HG03521 (cell line): ENCODE data around the gene PLK4.

ENCODE experiments used
- ATAC-seq: cut with Tn5 transposase; IDR thresholded peaks from one replicate; pipeline ENCODE4 v1.9.1; 2021; ENCODE audit warnings: mild to moderate bottlenecking, moderate library complexity; ENCODE audit not compliant: unreplicated experiment

Gene PLK4

GRCh38 chr4:127880763-127881562 is at the start of gene PLK4:
TSS of gene PLK4 (plus strand) at chr4:127880893. CDS start at chr4:127881135, 242 bp downstream.
- peak; percentile 91 for ATAC-seq

GRCh38 chr4:127832585-127832984 is 48.1 kb upstream of the PLK4 start:
- peak; percentile 59 for ATAC-seq

- ATAC-seq = no peak
Measured at GRCh38 chr4:127843704-127844600, 36.7 kb upstream of the PLK4 start.

GRCh38 chr4:127844601-127845116 is 36.0 kb upstream of the PLK4 start:
- ATAC-seq = no peak

- ATAC-seq = no peak
Measured at GRCh38 chr4:127846061-127846460, 34.6 kb upstream of the PLK4 start.

GRCh38 chr4:127846765-127847164 is 33.9 kb upstream of the PLK4 start:
- ATAC-seq = no peak

- ATAC-seq = no peak
Measured at GRCh38 chr4:127849505-127850234, 31.0 kb upstream of the PLK4 start.

GRCh38 chr4:127852661-127853060 is 28.0 kb upstream of the PLK4 start:
- no peak for ATAC-seq

GRCh38 chr4:127856196-127856812 is 24.4 kb upstream of the PLK4 start:
- no peak for ATAC-seq

GRCh38 chr4:127856813-127857447 is 23.8 kb upstream of the PLK4 start:
- peak; percentile 76 for ATAC-seq

GRCh38 chr4:127857641-127858040 is 23.1 kb upstream of the PLK4 start:
- no peak for ATAC-seq

GRCh38 chr4:127868196-127868595 is 12.5 kb upstream of the PLK4 start:
- ATAC-seq = no peak

- ATAC-seq = no peak
Measured at GRCh38 chr4:127870281-127870680, 10.4 kb upstream of the PLK4 start.

- no peak for ATAC-seq
Measured at GRCh38 chr4:127870688-127871087, 10.0 kb upstream of the PLK4 start.

- ATAC-seq = no peak
Measured at GRCh38 chr4:127875791-127876190, 4.9 kb upstream of the PLK4 start.

GRCh38 chr4:127881563-127881864 is 821 bp downstream of the PLK4 start:
- peak; percentile 26 for ATAC-seq

GRCh38 chr4:127888559-127888958 is 7.9 kb downstream of the PLK4 start:
- ATAC-seq = no peak

GRCh38 chr4:127889903-127890302 is 9.2 kb downstream of the PLK4 start:
- ATAC-seq = no peak

GRCh38 chr4:127896069-127896468 is 15.4 kb downstream of the PLK4 start:
- no peak for ATAC-seq

- ATAC-seq = no peak
Measured at GRCh38 chr4:127896528-127896927, 15.8 kb downstream of the PLK4 start.
